H9 (cell line): ENCODE data around the gene LPGAT1. TPM values are rescaled to one million over a fixed set of nuclear protein-coding genes. Genes with fewer than 3 reads are reported as not detected.

Experiments used
- DNase-seq: peaks from one replicate; pipeline ENCODE4 v3.0.0-alpha.2; 2017
- H2AFZ ChIP-seq: one replicate; pipeline ENCODE4 v1.6.1; 2013; ENCODE audit warnings: mild to moderate bottlenecking, low read length, control low read depth, moderate library complexity
- H2AK5ac ChIP-seq: 2 replicates; pipeline ENCODE4 v1.6.1; 2013; ENCODE audit warnings: low read length, control low read depth, mixed read lengths; ENCODE audit not compliant: insufficient read length
- H2BK120ac ChIP-seq: one replicate; pipeline ENCODE4 v1.6.1; 2013; ENCODE audit warnings: low read depth, mild to moderate bottlenecking, low read length, control low read depth, inconsistent platforms; ENCODE audit not compliant: poor library complexity, severe bottlenecking
- H2BK12ac ChIP-seq: 2 replicates; pipeline ENCODE4 v1.6.1; 2013; ENCODE audit warnings: low read length, control low read depth, mixed read lengths, low read depth; ENCODE audit not compliant: insufficient read length
- H2BK15ac ChIP-seq: 2 replicates; pipeline ENCODE4 v1.6.1; 2013; ENCODE audit warnings: low read depth, low read length, control low read depth
- H2BK20ac ChIP-seq: one replicate; pipeline ENCODE4 v1.6.1; 2013; ENCODE audit warnings: low read depth, mild to moderate bottlenecking, low read length, control low read depth, inconsistent platforms; ENCODE audit not compliant: poor library complexity, severe bottlenecking
- H2BK5ac ChIP-seq: 2 replicates; pipeline ENCODE4 v1.6.1; 2013; ENCODE audit warnings: low read length, control low read depth, mixed read lengths; ENCODE audit not compliant: insufficient read length
- H3K14ac ChIP-seq: 2 replicates; pipeline ENCODE4 v1.6.1; 2013; ENCODE audit warnings: low read length, control low read depth; ENCODE audit not compliant: insufficient read depth
- H3K18ac ChIP-seq: 2 replicates; pipeline ENCODE4 v1.6.1; 2013; ENCODE audit warnings: low read depth, mild to moderate bottlenecking, mixed read lengths, low read length, control low read depth; ENCODE audit not compliant: insufficient read length
- H3K23ac ChIP-seq: 2 replicates; pipeline ENCODE4 v1.6.1; 2013; ENCODE audit warnings: low read length, control low read depth, mixed read lengths, low read depth; ENCODE audit not compliant: insufficient read length
- H3K23me2 ChIP-seq: 2 replicates; pipeline ENCODE4 v1.6.1; 2013; ENCODE audit warnings: low read depth, mild to moderate bottlenecking, mixed read lengths, low read length, control low read depth; ENCODE audit not compliant: insufficient read length, poor library complexity, severe bottlenecking
- H3K27ac ChIP-seq: 2 replicates; pipeline ENCODE4 v1.5.1; 2013; ENCODE audit warnings: low read length, control low read depth, mixed read lengths, low read depth; ENCODE audit not compliant: insufficient read length
- H3K27me3 ChIP-seq: 2 replicates; pipeline ENCODE4 v1.6.1; 2013; ENCODE audit warnings: low read length, control low read depth, inconsistent platforms; ENCODE audit not compliant: insufficient read depth
- H3K4ac ChIP-seq: 2 replicates; pipeline ENCODE4 v1.6.1; 2013; ENCODE audit warnings: low read depth, mild to moderate bottlenecking, control low read depth, inconsistent platforms, low read length, moderate library complexity
- H3K4me1 ChIP-seq: 2 replicates; pipeline ENCODE4 v1.6.1; 2013; ENCODE audit warnings: low read length, control low read depth, inconsistent platforms; ENCODE audit not compliant: insufficient read depth
- H3K4me2 ChIP-seq: 2 replicates; pipeline ENCODE4 v1.6.1; 2013; ENCODE audit warnings: low read length, control low read depth, mixed read lengths; ENCODE audit not compliant: insufficient read length, insufficient read depth
- H3K56ac ChIP-seq: 2 replicates; pipeline ENCODE4 v1.6.1; 2013; ENCODE audit warnings: low read depth, mild to moderate bottlenecking, mixed read lengths, low read length, control low read depth; ENCODE audit not compliant: insufficient read length
- H3K79me1 ChIP-seq: 2 replicates; pipeline ENCODE4 v1.6.1; 2013; ENCODE audit warnings: low read depth, mild to moderate bottlenecking, moderate library complexity, low read length, control low read depth, inconsistent platforms; ENCODE audit not compliant: insufficient read depth, poor library complexity, severe bottlenecking
- H3K79me2 ChIP-seq: 2 replicates; pipeline ENCODE4 v1.6.1; 2013; ENCODE audit warnings: low read length, control low read depth, inconsistent platforms; ENCODE audit not compliant: insufficient read depth
- H3K9ac ChIP-seq: 2 replicates; pipeline ENCODE4 v1.6.1; 2013; ENCODE audit warnings: low read length, control low read depth, mixed read lengths; ENCODE audit not compliant: insufficient read length; ENCODE audit errors: extremely low read depth
- H3K9me3 ChIP-seq: one replicate; pipeline ENCODE4 v1.6.1; 2013; ENCODE audit warnings: low read depth, low read length, inconsistent platforms; ENCODE audit not compliant: control insufficient read depth
- H3T11ph ChIP-seq: one replicate; pipeline ENCODE4 v1.6.1; 2013; ENCODE audit warnings: mild to moderate bottlenecking, low read length, control low read depth, inconsistent platforms
- H4K20me1 ChIP-seq: one replicate; pipeline ENCODE4 v1.6.1; 2013; ENCODE audit not compliant: control insufficient read depth, insufficient read length, insufficient read depth
- H4K5ac ChIP-seq: 2 replicates; pipeline ENCODE4 v1.6.1; 2013; ENCODE audit warnings: low read depth, mild to moderate bottlenecking, mixed read lengths, low read length, control low read depth; ENCODE audit not compliant: insufficient read length
- H4K8ac ChIP-seq: replicated peaks from 2 replicates; pipeline ENCODE4 v1.6.1; 2013; ENCODE audit warnings: low read length, control low read depth, mixed read lengths, low read depth; ENCODE audit not compliant: insufficient read length
- H4K91ac ChIP-seq: 2 replicates; pipeline ENCODE4 v1.6.1; 2013; ENCODE audit warnings: low read depth, mild to moderate bottlenecking, moderate library complexity, mixed read lengths, low read length, control low read depth; ENCODE audit not compliant: insufficient read length
- H3K27ac Mint-ChIP-seq, 3 experiments: 2 replicates in 2 of 3; 3 replicates in 1 of 3; pipeline ENCODE4 v1.8.0; 2020 to 2021; ENCODE audit warnings: mixed read lengths in 3 of 3, mild to moderate bottlenecking in 1 of 3, moderate library complexity in 1 of 3
- H3K27me3 Mint-ChIP-seq: 2 replicates; pipeline ENCODE4 v1.8.0; 2021; ENCODE audit warnings: low read depth, mild to moderate bottlenecking, moderate library complexity, mixed read lengths
- H3K36me3 Mint-ChIP-seq, 3 experiments: 2 replicates in 2 of 3; 3 replicates in 1 of 3; pipeline ENCODE4 v1.8.0; 2020 to 2021; ENCODE audit warnings: low read depth in 3 of 3, mixed read lengths in 3 of 3; ENCODE audit not compliant: insufficient read depth in 1 of 3
- H3K4me1 Mint-ChIP-seq, 2 experiments: 2 replicates each; pipeline ENCODE4 v1.8.0; 2020; ENCODE audit warnings: mixed read lengths in 2 of 2
- H3K4me3 Mint-ChIP-seq, 2 experiments: 2 replicates in 1 of 2; 3 replicates in 1 of 2; pipeline ENCODE4 v1.8.0; 2020 to 2021; ENCODE audit warnings: mild to moderate bottlenecking in 2 of 2, mixed read lengths in 2 of 2, moderate library complexity in 1 of 2
- H3K9me3 Mint-ChIP-seq, 2 experiments: 2 replicates in 1 of 2; 3 replicates in 1 of 2; pipeline ENCODE4 v1.8.0; 2020; ENCODE audit warnings: mild to moderate bottlenecking in 2 of 2, mixed read lengths in 2 of 2, moderate library complexity in 1 of 2
- WGBS: extraction: QIAGEN DNeasy Blood & Tissue Kit; methylation state at CpG from one replicate; pipeline ENCODE4 v1.1.7; 2013; ENCODE audit warnings: missing lambda C conversion rate, low lambda C conversion rate, mixed read lengths; ENCODE audit not compliant: insufficient read length; ENCODE audit errors: extremely low coverage; 5-methylcytosine and 5-hydroxymethylcytosine counted together
- total RNA-seq: library from RNA; stranded (reverse); gene quantifications from 2 replicates; pipeline ENCODE4 v1.2.1, GENCODE V29; 2021
- TF ChIP-seq, protein P1 (sequence below): fragments of 200-600 bp; sonication (generic); conservative IDR thresholded peaks from 3 replicates; pipeline ENCODE4 v1.8.0; 2021; ENCODE audit warnings: antibody characterized with exemption, mild to moderate bottlenecking

LPGAT1 gene
- total RNA-seq, 1 experiment from 2014 or later = 12.2 TPM

DNA sequence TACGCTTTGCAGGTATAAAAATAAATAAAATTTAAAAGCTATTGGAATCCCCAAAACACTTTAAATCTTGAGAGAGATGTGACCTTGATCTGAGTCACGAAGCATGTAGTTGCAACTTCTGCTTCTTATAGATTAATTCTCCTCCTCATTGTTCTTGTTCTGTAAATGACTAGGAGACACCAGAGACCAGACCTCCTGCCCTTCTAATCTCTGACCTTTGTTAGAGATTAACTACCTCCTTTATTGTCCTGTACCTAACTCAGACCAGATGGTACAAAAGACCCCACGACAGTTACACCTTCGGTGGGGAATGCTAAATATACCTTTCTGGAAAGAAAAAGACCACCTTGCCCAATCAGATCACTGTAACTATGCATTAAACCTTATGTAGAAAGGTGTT lies 78.2 kb downstream of the LPGAT1 start:
- H3K27ac Mint-ChIP-seq = peak overlapping the region; percentile 20 to 89 (median 30); a peak in 4 of 7 replicates
- H3K9me3 Mint-ChIP-seq = peaks cover under 1 to 1% of the 10 kb centered on the region in 2 experiments; a peak in 1 of 5 replicates
- Histone ChIP-seq H3K9me3 (no peaks in the 10 kb centered on the region), H3K79me2 (no peaks in the 10 kb centered on the region), H3K23ac (no peak overlapping the region), H4K91ac (no peak overlapping the region), H3T11ph (no peak overlapping the region), H3K56ac (no peak overlapping the region), H3K27me3 (no peaks in the 10 kb centered on the region), H3K79me1 (no peaks in the 10 kb centered on the region), H3K18ac (no peak overlapping the region), H2BK120ac (no peak overlapping the region), H2BK12ac (no peak overlapping the region), H4K8ac (no peak overlapping the region), H3K4me2 (no peak overlapping the region), H2AFZ (no peak overlapping the region), H3K9ac (no peak overlapping the region), H3K4ac (no peak overlapping the region), H2BK15ac (no peak overlapping the region), H2BK20ac (no peak overlapping the region), H3K4me1 (no peaks in the 10 kb centered on the region), H3K23me2 (no peaks in the 10 kb centered on the region), H3K27ac (no peak overlapping the region), H2AK5ac (no peak overlapping the region), H3K14ac (no peak overlapping the region), H2BK5ac (no peak overlapping the region), H4K5ac (no peak overlapping the region), H4K20me1 (no peaks in the 10 kb centered on the region)
- peaks cover 2 to 3% (median 2%) of the 10 kb centered on the region in 3 experiments; a peak in 4 of 7 replicates for H3K36me3 Mint-ChIP-seq
- H3K4me1 Mint-ChIP-seq = peaks cover 26 to 43% of the 10 kb centered on the region in 2 experiments
- WGBS = no CpG with 5 or more reads among the region's 4 CpGs
- no peak for DNase-seq
- TF ChIP-seq, protein P1, sequence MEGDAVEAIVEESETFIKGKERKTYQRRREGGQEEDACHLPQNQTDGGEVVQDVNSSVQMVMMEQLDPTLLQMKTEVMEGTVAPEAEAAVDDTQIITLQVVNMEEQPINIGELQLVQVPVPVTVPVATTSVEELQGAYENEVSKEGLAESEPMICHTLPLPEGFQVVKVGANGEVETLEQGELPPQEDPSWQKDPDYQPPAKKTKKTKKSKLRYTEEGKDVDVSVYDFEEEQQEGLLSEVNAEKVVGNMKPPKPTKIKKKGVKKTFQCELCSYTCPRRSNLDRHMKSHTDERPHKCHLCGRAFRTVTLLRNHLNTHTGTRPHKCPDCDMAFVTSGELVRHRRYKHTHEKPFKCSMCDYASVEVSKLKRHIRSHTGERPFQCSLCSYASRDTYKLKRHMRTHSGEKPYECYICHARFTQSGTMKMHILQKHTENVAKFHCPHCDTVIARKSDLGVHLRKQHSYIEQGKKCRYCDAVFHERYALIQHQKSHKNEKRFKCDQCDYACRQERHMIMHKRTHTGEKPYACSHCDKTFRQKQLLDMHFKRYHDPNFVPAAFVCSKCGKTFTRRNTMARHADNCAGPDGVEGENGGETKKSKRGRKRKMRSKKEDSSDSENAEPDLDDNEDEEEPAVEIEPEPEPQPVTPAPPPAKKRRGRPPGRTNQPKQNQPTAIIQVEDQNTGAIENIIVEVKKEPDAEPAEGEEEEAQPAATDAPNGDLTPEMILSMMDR = no peak
- no peak overlapping the region for H3K4me3 Mint-ChIP-seq
- H3K27me3 Mint-ChIP-seq = no peaks in the 10 kb centered on the region
